Endometrium (tissue), 2 donors: ENCODE results near the gene HOMEZ.
"Not testable (repeated sequence)": the region's sequence is repeated elsewhere in the genome, so short reads cannot be mapped to it uniquely, and the experiment has no call there.

Experiments
- FAIRE-seq: peaks from 2 replicates; lab custom pipeline; 2012; peaks lifted over from hg19 to GRCh38; lab: Jason Lieb, UNC
- donor health status: control.
- donor health status: control.

The HOMEZ gene, protein sequence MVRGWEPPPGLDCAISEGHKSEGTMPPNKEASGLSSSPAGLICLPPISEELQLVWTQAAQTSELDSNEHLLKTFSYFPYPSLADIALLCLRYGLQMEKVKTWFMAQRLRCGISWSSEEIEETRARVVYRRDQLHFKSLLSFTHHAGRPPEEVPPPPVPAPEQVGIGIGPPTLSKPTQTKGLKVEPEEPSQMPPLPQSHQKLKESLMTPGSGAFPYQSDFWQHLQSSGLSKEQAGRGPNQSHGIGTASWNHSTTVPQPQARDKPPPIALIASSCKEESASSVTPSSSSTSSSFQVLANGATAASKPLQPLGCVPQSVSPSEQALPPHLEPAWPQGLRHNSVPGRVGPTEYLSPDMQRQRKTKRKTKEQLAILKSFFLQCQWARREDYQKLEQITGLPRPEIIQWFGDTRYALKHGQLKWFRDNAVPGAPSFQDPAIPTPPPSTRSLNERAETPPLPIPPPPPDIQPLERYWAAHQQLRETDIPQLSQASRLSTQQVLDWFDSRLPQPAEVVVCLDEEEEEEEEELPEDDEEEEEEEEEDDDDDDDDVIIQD

DNA sequence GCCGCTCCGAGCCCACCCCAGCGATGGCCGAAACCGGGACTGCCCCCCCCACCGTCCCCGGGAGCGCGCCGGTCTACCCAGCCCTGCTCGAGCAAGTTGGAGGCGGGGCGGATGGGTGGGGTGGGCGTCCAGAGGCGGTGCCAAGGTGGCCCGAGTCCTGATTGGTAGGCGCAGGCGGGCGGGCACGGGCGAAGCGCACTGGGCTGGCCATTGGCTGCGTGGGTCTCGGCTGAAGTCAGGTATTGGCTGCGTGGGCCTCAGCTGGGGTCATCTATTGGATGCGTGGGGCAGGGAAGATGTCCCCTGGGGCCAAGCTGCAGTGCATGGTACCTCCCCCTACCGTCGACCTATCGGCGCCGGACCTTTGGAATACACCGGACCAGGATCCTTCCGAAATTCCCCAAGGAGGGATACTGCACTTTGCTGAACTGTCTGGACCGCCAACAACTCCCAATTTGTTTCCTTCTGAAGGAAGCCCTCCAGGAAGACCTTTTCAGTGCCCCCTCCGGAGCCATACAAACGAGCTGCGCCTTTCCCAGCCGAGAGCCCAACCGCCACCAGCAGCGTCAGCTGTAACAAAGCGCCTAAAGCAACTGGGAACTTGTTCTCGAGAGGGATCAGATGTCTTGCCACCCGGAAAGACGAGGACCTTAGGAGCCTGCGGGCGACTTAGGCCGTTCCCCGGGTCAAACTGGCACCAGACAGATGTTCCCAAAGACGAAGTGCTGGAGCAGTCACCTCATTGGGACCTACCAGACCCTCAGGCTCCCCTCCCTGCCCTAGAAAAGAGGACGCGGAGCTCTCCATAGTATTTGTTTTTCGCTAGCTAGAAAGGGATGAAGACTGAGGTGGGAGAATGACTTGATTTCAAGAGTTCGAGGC is at the start of gene HOMEZ:
Gene HOMEZ, minus strand, starts transcription at position 113 of the 882 bp plus-strand sequence. CDS start 180 bp downstream, outside the sequence.
- FAIRE-seq: peak; percentile 91

DNA sequence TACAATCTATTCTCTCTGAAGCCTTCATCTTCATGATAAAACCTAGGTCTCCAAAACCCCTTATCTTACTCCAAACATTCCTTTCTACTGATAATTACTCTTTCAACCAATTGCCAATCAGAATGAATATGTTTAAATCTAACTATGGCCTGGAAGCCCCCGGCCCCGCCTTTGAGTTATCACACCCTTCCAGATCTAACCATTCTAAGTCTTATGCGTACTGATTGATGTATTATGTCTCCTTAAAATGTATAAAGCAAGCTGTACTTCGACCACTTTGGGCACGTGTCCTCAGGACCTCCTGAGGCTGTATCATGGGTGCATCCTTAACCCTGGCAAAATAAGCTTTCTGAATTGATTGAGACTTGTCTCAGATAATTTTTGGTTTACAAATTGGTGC is 49.7 kb upstream of the HOMEZ start:
- FAIRE-seq: no peak

DNA sequence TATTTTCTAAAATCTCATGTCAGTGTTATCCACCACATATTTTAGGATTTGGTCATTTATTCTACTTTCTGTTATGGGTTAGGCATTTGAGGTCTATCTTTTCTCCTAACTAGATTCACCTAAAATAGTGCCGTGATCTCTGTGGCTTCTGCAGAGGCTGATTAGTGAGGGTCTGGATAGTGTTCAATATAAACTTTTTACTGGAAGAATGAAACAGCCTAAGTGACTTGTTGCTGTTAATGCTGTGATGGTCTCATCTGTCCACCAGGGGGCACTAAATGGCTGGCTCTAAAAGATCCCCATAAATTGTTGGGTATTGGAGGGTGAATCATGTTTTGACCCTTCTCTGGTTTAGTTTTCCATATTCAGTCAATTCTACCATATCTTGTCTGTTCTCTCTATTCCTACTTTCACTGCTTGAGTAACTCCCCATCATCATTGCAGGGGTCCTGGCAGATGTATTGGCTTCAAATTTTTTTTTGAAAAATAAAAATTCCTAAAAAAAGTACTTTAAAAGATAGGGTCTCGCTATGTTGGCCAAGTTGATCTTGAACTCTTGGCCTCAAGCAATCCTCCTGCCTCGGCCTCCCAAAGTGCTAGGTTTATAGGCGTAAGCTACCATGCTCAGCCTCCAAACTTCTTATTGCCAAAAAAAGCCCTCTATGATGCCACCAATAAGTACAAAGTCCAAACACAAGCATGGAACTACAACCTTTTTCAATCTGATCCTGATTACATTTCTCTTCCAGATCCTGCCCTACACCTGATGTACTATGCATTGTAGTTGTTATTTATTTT is 42.2 kb upstream of the HOMEZ start:
- FAIRE-seq: peak; percentile 54

DNA sequence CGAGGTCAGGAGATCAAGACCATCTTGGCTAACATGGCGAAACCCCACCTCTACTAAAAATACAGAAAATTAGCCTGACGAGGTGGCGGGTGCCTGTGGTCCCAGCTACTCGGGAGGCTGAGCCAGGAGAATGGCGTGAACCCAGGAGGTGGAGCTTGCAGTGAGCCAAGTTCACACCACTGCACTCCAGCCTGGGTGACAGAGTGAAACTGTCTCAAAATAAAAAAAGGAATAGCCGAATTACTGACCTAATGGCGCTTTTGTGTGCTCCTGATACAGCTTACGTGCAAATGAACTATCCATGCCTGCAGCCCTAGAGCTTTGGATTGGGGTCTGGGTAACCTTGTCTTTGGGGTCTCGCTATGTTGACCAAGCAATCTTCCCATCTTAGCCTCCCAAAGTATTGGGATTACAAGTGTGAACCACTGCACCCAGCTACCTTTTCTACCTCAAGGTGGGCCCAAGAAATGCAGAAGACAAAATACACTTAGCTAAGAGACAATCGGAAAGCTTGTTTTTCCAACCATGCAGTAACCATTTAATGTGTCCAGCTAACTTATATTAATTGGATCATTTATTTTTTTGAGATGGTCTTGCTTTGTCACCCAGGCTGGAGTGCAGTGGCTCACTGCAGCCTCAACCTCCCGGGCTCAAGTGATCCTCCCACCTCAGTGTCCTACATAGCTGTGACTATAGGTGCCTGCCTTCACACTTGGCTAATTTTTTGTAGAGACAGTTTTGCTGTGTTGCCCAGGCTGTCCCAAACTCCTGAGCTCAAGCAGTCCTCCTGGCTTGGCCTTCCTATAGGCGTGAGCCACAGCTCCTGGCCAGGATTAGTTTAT is 40.8 kb upstream of the HOMEZ start:
- no peak for FAIRE-seq

DNA sequence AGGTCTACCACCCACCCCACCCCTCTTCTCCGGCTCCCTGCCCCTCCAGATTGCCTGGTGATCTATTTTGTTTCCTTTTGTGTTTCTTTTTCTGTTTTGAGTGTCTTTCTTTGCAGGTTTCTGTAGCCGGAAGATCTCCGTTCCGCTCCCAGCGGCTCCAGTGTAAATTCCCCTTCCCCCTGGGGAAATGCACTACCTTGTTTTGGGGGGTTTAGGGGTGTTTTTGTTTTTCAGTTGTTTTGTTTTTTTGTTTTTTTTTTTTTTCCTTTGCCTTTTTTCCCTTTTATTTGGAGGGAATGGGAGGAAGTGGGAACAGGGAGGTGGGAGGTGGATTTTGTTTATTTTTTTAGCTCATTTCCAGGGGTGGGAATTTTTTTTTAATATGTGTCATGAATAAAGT is 39.8 kb upstream of the HOMEZ start:
- not testable (repeated sequence) for FAIRE-seq

DNA sequence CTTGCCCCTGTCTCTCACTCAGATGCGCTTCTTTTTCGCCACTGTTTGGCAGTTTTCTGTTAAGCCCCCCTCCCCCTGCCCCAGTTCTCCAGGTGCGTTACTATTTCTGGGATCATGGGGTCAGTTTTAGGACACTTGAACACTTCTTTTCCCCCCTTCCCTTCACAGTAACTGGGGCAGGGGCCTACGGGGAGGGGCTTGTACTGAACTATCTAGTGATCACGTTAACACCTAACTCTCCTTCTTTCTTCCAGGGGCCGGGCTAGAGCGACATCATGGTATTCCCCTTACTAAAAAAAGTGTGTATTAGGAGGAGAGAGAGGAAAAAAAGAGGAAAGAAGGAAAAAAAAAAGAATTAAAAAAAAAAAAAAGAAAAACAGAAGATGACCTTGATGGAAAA is 39.1 kb upstream of the HOMEZ start:
- no peak for FAIRE-seq

DNA sequence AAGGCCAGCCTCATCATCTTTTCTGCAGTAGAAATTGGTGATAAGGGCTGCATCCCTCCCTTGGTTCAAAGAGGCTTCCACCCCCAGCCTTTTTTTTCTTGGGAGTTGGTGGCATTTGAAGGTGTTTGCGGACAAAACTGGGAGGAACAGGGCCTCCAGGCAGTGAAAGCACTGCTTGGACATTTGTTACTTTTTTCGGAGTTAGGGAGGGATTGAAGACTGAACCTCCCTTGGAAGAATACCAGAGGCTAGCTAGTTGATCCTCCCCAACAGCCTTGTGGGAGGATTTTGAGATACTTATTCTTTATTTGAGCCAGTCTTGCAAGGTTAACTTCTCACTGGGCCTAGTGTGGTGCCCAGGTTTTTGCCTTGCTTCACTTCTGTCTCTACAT is 38.5 kb upstream of the HOMEZ start:
- no peak for FAIRE-seq

DNA sequence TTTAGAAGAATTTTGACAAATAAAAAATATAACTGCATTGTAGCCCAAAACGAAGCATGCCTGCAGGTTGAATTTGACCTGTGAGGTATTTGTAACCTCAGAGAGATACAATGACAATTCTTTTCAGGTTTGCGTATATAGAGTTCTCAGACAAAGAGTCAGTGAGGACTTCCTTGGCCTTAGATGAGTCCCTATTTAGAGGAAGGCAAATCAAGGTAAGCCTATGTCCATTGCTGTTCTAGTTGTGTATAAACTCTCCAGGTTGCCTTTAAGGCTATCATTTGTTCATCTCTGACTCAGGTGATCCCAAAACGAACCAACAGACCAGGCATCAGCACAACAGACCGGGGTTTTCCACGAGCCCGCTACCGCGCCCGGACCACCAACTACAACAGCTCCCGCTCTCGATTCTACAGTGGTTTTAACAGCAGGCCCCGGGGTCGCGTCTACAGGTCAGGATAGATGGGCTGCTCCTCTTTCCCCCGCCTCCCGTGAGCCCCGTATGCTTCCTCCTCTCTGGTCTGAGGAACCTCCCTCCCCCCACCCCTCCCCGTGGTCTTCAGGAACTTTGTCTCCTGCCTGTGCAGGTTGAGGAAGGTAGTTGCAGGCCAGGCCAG is 38.0 kb upstream of the HOMEZ start:
- FAIRE-seq: no peak

DNA sequence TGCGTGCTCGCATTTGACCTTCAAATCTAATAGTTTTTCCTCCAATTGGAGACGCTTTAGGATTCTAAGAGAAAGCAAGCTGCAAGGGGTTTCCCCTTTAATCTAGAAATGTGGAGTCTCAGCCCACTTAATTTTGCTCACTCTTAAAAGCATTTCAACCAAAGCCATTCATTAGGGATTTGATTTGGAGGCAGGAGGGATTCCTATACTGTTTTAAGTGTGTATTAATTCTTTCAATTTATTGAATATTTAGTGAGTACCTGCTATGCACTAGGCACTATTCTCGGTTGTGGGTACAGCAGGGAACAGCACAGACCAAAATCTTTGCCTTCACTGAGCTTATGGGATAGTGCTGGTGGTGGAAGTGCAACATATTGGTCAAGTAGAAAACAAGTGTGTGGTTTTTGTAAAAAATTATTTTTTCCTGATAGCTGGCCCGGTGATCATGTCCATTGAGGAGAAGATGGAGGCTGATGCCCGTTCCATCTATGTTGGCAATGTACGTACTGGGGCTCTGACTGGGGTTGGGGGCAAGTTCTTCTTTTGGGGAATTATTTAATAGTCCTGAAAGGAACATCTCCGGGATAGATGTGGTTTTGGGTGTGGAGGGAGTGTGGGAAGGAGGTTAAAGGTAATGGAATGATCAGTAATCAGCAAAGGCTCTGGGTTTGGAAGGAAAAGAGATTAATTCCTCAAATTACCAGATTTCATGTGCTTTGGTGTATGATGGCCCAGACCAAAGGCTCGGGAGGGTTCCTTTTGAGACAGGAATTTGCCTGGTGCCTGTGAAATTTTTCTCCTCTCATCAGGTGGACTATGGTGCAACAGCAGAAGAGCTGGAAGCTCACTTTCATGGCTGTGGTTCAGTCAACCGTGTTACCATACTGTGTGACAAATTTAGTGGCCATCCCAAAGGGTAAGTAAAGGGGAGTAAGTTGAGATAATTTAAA is 36.9 kb upstream of the HOMEZ start:
- no peak for FAIRE-seq

DNA sequence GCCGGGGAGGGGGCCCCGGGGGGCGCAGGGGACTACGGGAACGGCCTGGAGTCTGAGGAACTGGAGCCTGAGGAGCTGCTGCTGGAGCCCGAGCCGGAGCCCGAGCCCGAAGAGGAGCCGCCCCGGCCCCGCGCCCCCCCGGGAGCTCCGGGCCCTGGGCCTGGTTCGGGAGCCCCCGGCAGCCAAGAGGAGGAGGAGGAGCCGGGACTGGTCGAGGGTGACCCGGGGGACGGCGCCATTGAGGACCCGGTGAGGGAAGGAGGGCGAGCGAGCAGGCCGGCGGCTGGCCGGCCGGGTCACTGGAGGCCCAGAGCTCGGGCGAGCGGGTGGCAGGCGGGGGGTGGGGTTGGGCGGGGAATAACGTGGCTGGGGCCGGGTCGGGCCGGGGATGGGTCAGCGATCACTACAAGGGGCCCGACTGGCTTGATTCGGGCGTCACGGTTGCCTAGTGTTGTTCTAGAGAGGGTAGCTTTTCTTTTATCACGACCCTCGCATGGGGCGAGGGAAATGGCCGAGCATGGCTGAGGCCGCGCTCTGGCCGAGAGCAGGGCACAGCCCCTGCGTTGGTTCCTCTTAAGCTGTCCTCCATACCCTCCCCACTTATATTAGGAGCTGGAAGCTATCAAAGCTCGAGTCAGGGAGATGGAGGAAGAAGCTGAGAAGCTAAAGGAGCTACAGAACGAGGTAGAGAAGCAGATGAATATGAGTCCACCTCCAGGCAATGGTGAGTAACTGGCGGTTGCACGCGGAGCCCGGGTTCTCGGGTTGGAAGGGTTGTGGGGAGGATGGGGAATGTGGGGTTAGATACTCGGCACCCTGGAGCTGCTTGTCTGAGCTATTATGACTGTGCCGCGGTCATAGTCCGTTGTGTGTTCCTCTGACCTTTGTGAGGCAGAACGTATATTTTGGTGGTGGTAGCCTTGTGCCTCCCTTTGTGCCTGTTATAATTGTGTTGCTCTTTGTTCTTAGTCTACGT is 35.9 kb upstream of the HOMEZ start:
- FAIRE-seq: no peak

DNA sequence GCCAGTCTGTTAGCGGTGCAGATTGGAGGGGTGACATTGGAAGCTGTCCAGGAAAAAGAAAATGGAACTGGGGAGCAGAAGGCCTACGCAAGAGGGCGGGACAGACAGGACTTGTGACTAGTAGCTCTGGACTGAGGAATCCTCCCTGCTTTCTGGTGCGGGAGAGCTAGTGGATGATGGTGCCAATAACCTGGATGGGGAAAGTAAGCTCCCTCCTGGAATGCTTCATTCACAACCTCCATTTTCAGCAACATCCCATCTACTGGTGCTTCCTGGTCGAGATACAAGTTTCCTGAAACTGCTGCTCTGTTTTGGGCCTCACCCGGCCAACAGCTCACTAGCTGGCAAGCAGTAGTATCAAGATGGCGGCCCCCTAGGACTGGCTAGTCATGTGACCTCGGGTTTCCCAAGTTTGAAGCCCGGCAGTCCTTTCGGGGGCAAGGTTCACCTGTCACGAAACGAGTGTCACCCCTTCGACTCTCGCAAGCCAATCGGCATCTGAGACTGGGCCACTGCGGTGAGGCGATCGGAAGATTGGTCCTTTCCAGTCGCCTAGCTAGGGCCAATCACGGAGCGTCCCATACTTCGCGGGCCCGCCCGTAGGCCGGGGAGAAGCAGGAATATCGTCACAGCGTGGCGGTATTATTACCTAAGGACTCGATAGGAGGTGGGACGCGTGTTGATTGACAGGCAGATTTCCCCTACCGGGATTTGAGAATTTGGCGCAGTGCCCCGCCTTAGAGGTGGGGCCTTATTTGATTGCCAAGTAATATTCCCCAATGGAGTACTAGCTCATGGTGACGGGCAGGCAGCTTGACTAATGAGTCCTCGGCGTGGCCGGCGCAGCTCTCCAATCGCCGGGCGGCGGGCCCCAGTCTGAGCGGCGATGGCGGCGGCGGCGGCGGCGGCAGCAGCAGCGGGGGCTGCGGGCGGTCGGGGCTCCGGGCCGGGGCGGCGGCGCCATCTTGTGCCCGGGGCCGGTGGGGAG is 34.9 kb upstream of the HOMEZ start, which contains the start of gene PABPN1:
Gene PABPN1, plus strand, starts transcription at position 874 of the 988 bp plus-strand sequence. Its CDS starts 13 bp downstream, at position 887.
- FAIRE-seq: peak; percentile 98

DNA sequence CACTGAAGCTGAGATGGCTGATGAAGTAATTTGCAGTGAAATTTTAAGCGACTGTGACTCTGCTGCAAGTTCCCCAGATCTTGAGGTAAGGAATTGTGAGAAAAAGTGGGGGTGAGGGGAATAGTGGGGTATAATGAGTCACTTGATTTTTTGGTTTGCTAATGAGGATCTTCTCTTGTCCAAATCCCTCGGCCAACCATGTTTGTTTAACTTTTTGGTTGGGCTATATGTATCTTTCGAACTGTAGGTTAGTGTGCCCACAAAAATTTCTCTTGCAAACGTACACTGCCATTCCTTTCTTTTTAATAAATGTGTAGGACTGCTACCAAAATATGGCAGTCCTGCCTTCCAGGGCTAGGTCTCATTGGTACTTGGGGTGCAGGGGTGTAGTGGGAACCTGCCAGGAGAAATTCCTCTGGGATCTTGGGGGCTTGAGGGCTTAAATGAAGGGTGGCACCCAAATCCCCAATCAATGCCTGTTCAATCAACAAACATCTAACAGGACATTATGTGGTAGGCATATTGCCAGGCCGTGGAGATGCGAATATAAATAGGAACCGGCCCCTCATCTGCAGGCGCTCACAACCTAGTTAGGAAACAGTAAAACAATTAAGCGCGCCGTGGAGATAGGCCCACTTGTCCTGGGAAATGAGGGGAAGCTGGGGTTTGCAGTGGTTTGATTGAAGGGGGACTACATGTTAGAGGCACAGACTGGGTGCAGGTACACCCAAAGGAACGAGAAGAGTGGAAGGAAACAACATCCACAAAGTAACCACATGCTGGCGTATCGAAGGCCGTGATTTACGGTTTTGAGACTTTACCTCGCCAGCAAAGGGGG is 34.0 kb upstream of the HOMEZ start:
- no peak for FAIRE-seq

DNA sequence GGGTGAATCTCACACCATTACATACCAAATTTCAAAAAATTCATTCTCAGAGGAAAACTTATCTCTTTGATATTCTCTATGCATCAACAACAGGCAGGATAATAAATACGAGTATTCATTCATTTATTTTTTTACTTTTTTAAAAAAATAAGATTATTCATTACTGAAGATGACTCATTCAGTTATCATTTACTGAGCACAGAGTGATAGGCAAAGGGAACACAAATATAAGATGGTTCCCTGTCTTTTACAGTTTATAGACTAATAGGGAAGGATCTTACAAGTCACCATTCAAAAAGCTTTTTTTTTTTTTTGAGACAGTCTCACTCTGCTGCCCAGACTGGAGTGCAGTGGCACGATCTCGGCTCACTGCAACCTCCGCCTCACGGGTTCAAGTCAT is 30.4 kb upstream of the HOMEZ start:
- FAIRE-seq: no peak

DNA sequence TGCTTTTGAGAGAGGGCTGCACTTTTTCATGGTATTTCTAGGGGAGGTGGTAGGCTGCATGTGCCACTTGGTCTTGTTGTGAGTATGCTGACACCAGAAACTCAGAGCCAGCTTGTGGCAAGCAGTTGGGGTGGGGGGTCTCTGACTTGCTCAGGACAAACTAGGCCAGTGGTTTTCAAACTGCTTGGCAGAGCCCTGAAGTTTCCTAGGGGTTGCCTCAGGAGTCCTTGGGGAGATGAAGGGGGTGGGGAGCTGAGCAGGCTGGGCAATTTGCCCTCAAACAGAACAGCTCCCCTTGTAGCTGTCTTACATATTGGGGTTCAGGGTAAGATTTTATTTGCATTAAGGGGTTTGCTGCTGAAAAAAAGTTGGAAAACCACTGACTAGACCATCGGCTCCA is 24.6 kb upstream of the HOMEZ start:
- FAIRE-seq: no peak

DNA sequence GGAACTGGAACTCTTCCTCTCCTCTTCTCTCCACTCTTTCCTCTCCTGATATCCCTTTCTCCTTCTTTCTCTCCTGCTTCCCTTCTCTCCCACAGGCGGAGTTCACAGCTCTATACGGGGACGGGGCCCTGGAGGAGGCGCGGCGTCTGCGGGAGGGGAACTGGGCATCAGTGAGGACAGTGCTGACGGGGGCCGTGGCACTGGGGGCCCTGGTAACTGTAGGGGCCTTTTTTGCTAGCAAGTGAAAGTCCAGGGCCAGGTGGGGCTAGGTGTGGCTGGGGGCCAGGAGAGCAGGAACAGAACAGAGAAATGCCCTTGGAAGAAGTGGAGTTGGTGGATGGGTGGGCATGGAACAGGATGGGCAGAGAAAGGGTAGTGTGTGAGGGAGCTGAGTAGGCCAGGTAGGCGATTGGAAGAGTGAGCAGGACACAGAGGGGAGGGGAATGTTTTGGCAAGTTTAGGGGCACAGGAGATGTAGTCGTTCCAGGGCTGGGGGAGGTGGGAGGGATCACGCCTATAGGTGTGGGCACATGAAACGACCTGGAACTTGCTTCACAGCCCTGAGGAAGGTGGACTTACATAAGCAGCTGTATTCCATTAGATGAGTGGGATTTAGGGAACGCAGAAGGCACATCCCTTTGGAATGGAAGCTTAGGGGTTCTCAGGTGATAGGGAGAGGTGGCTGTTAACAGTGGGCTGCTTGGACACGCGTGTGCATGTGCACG is 23.0 kb upstream of the HOMEZ start:
- FAIRE-seq: no peak
